HG03039 (cell line): ENCODE results near the gene LY86.

ENCODE experiments used
- ATAC-seq: cut with Tn5 transposase; IDR thresholded peaks from one replicate; pipeline ENCODE4 v1.9.1; 2021; ENCODE audit warnings: mild to moderate bottlenecking, moderate library complexity; ENCODE audit not compliant: unreplicated experiment

Gene LY86

DNA sequence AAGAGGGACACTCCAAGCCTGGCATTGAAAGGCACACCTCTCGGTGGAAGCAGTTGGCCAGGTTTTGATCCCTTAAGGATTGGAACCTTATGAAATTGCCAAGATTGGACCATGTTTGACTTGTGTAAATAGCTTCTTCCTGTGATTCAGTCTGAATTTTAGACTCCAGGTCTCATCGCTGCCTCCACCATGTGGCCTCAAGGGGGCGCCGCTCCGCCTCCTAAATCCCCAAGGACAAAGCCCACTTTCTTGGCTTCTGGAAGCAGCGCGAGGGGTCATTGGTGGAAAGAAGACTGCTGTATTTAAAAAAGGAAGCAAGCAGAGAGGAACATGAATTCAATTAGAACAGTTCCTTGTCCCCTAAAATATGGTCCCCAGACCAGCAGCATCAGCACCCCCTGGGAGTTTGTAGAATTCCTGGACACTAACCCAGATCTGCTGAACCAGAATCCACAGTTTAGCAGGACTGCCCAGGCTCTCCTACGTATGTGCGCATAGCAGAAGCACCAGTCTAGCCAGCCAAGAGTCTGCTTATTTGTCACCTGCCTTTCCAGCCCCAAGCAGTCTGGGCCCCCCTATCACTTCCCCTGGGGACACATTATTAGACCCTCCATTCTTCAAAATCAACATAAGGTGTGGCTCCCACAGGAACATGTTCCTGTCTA lies 108.5 kb downstream of the LY86 start:
- ATAC-seq: no peak

- ATAC-seq: no peak
Observed at GRCh38 chr6:6697620-6698019, 109.1 kb downstream of the LY86 start.

DNA sequence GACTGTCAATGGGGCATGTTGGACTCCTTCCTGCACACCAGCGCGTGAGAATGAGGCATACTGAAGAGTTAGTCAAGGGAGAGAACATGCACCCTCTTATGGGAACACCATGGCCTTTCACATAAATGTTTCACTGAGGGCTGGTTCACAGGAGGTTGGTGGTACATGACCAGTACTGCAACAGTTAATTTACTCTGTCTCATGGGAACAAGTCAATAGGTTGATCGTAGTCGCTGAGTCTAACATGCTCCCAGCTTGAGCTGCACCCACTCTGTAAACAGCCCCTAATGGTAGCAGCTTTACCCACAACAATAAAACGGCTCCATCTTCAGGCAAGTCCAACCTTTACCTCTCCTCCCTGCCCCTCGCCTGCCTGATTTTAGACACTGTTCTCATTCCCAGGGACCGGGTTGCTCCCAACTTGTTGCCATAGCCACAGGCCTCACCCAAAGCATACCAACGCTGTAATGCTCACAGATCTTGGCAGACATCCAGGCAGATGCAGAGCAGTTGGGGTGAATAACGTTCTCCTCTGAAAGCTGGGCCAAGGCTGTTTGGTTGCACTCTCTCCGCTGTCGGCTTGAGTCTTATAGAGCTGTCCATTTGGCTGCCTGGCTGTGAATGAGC lies 111.3 kb downstream of the LY86 start:
- no peak for ATAC-seq

GRCh38 chr6:6700407-6701270 lies 112.1 kb downstream of the LY86 start:
- ATAC-seq: no peak

- ATAC-seq: no peak
Observed at GRCh38 chr6:6701864-6702263, 113.3 kb downstream of the LY86 start.

DNA sequence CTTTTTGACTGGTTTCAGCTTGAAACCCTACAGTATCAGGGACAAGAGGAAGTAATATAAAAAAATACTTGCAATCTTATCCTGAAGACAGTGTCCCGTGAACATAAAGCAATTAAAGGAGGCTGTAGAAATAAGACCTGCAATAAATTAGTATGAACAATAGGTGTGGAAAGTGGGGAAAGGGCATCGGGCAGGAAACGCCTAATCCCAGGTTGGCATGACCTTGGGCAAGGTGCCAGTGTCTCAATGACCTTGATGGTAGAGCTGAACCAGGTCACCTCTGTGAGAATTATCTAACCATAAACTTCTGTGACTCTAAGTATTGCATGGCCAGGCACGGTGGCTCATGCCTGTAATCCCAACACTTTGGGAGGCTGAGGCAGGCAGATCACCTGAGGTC lies 115.2 kb downstream of the LY86 start:
- ATAC-seq: no peak
